Ovary (tissue), 3 donors: ENCODE results near the gene GAK.

ENCODE experiments used
- CTCF ChIP-seq, 3 donors: fragments of 450-650 bp in 2 of 3; fragments of 200-600 bp in 1 of 3; IDR thresholded peaks; one replicate each; pipeline versions ENCODE4 v1.5.1 to v1.8.0; 2016 to 2022; ENCODE audit warnings: antibody characterized with exemption in 3 of 3, mild to moderate bottlenecking in 1 of 3
- POLR2A ChIP-seq: fragments of 450-650 bp; IDR thresholded peaks from one replicate; pipeline ENCODE4 v1.6.1; 2017; ENCODE audit warnings: antibody characterized with exemption, mild to moderate bottlenecking, moderate library complexity
- donor health status: DM: no; HTN: no; CAD: no.

- no peak for TF ChIP-seq POLR2A
- no peak for TF ChIP-seq CTCF (IDR thresholded peaks at IDR 0.05)
These were observed 53.1 kb downstream of the GAK start for GRCh38 chr4:878796-879728.
